HepG2 (cell line): ENCODE measurements around the gene ARHGAP10. TPM values are rescaled to one million over a fixed set of nuclear protein-coding genes. Genes with fewer than 3 reads are reported as not detected.

Source experiments
- ATF5 ChIP-seq: sonication (generic); formaldehyde crosslinking; IDR thresholded peaks from 2 replicates; pipeline ENCODE4 v1.4.0; 2020; ENCODE audit warnings: mild to moderate bottlenecking, low read depth, missing genetic modification reagents
- ATF6 ChIP-seq: sonication (generic); formaldehyde crosslinking; conservative IDR thresholded peaks from 2 replicates; pipeline ENCODE4 v1.4.0; 2020; ENCODE audit warnings: missing genetic modification reagents
- IRF1 ChIP-seq: sonication (generic); formaldehyde crosslinking; IDR thresholded peaks from 2 replicates; pipeline ENCODE4 v1.4.0; 2020; ENCODE audit warnings: low read depth, mild to moderate bottlenecking, missing genetic modification reagents
- KIAA2018 ChIP-seq: sonication (generic); formaldehyde crosslinking; IDR thresholded peaks from 2 replicates; pipeline ENCODE4 v1.5.0; 2020; ENCODE audit warnings: mild to moderate bottlenecking, missing genetic modification reagents, borderline replicate concordance
- NFAT5 ChIP-seq: sonication (generic); formaldehyde crosslinking; IDR thresholded peaks from 2 replicates; pipeline ENCODE4 v1.4.0; 2020; ENCODE audit warnings: missing genetic modification reagents
- PCBP1 ChIP-seq: fragments of 200-400 bp; formaldehyde crosslinking; IDR thresholded peaks from 2 replicates; pipeline ENCODE4 v1.6.1; 2017; ENCODE audit warnings: mild to moderate bottlenecking, low read depth, low read length, borderline replicate concordance
- SMAD3 ChIP-seq: sonication (generic); formaldehyde crosslinking; IDR thresholded peaks from 2 replicates; pipeline ENCODE4 v1.4.0; 2020; ENCODE audit warnings: missing genetic modification reagents
- XBP1 ChIP-seq: sonication (generic); formaldehyde crosslinking; IDR thresholded peaks from 2 replicates; pipeline ENCODE4 v1.5.0; 2020; ENCODE audit warnings: missing genetic modification reagents
- ZMYM2 ChIP-seq: sonication (generic); formaldehyde crosslinking; IDR thresholded peaks from 2 replicates; pipeline ENCODE4 v1.8.0; 2022; ENCODE audit warnings: mild to moderate bottlenecking, missing genetic modification reagents
- ZZZ3 ChIP-seq: sonication (generic); formaldehyde crosslinking; IDR thresholded peaks from 2 replicates; pipeline ENCODE4 v1.4.0; 2020; ENCODE audit warnings: missing genetic modification reagents, mild to moderate bottlenecking, borderline replicate concordance
- polyA plus RNA-seq, 8 experiments: library from polyadenylated mRNA; depleted of rRNA in 3 of 8; stranded (reverse) in 7 of 8; unstranded in 1 of 8; fragments of >200 nt; fragmentation: Illumina TruSeq in 4 of 8; extraction: Trizol in 4 of 8; gene quantifications; 2 replicates each; pipeline versions ENCODE4 v1.2.1 to v1.2.3, GENCODE V29; 2011 to 2016; ENCODE audit warnings: low read depth in 4 of 8, missing spikeins in 1 of 8, mixed read lengths in 1 of 8; ENCODE audit not compliant: insufficient read depth in 1 of 8
- total RNA-seq, 5 experiments: library from RNA; depleted of rRNA; stranded (reverse); fragments of >200 nt; fragmentation: Illumina TruSeq; extraction: Trizol; gene quantifications; 2 replicates each; pipeline ENCODE4 v1.2.3, GENCODE V29; 2016; ENCODE audit warnings: low read depth in 1 of 5

The ARHGAP10 gene
- total and polyA plus RNA-seq, 2 of the 13 experiments (the other 11 are each of a cell fraction or from before 2014, with no cell fraction given) = 0.45 to 1.6 TPM

- TF ChIP-seq KIAA2018 (CRISPR knock-in tag) (no peak), ATF5 (CRISPR knock-in tag) (no peak), SMAD3 (CRISPR knock-in tag) (no peak), NFAT5 (no peak), IRF1 (CRISPR knock-in tag) (no peak), PCBP1 (no peak), ZZZ3 (CRISPR knock-in tag) (no peak), ATF6 (CRISPR knock-in tag) (no peak), XBP1 (CRISPR knock-in tag) (no peak), ZMYM2 (CRISPR knock-in tag) (no peak)
Measured at GRCh38 chr4:148015468-148015867, 283.6 kb downstream of the ARHGAP10 start (continued).
